Fibroblast of skin of abdomen (primary cell): Measurements from ENCODE around the gene MRPS18A.
A peak's percentile ranks its signal among the peaks of the same experiment; 100 is the strongest.
"Not testable (repeated sequence)": the region's sequence is repeated elsewhere in the genome, so short reads cannot be mapped to it uniquely, and the experiment has no call there.

Source experiments
- DNase-seq: peaks from one replicate; pipeline ENCODE4 v3.0.0-alpha.2; 2013

MRPS18A gene

DNA sequence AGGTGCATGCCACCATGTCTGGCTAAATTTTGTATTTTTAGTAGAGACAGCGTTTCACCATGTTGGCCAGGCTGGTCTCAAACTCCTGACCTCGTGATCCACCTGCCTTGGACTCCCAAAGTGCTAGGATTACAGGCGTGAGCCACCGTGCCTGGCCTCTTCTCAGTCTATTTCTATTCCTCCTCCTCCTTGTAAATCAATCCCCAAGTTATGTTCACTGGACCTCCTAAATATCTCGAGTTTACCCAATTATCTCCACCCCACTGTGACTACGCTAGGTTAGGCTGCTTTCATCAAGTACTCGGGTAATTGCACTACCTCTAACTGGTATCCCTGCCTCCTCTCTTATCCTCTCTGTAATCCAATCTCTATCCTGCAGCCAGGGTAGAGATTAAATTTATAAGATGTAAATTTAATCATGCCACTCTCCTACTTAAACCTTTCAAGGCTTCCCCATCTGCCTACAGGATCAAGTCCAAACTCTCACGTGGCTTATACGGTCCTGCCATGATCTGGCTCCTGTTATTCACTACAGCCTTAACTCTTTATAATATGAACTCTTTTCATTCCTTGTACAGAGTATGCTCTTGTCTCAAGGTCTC lies 52.8 kb downstream of the MRPS18A start:
- DNase-seq = no peak

DNA sequence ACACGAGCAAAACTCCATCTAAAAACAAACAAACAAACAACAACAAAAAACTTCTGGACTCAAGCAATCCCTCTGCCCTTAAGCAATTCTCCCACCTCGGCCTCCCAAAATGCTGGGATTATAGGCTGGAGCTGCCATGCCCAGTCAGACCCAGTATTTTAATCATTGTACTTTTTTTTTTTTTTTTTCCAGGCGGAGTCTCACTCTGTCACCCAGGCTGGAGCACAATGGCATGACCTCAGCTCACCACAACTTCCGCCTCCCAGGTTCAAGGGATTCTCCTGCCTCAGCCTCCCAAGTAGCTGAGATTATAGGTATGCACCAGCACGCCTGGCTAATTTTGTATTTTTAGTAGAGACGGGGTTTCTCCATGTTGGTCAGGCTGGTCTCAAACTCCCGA lies 54.6 kb downstream of the MRPS18A start:
- not testable (repeated sequence) for DNase-seq

DNA sequence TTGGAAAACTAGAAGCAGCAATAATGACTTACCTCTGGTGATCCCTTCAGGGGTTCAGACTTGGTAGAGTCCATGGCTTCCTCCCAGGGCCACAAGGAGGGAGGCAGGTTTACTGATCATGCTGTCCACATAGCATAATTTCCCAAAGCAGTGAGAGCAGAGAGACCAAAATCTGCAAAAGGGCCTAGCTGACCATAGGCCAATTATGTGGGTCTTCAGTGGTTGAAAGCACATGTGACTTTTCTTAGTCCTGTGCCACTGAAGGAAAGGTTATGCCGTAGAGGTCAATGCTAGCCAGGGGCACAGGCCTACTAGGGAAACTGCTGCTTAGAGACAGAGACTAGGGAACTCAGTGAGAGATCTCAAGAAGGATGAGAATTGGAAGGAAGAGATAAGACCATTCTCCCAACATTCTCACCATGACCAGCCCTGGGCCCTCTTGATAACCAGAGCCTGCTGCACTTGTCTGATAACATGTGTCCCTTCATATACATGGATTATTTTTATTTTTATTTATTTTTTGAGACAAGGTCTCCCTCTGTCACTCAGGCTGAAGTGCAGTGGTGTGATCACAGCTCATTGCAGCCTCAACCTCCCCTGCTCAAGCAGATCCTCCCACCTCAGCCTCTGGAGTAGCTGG lies 56.5 kb downstream of the MRPS18A start:
- DNase-seq = no peak

DNA sequence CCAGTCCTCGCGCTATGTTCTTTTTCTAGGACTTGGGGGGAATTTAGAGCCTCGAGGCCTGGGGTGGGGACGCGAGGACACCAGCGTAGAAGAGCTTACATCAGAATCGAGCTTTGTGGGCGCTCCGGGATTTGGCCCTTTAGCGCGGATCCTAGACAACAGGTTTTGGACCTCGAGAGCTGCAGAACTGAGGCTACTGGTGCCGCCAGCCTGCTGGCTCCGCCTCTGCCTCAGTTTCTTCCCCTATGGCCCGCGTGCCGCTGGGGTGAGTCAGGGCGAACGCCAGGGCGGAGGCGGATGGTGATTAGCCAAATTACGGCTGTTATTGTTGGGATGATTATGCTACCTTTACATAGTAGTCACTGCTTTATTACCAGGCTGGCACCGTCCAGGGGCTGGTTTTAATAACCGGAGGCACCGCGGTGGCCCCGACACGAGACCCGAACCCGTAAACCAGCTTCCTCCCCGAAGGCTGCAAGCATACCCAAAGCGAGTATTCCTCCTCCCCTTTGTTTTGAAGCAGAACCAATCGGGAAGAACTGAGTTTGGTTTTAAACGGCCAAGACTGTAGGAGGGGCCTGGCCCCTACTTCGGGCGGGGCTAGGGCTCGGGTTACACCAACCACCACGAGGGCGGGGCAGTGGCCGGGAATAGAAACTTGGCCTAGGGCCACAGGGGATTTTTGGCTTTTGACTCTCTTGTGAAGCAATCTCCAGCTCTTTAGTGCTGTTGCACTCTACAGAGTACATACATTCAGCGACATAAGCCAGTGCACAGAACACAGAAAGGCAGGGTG lies 57.9 kb downstream of the MRPS18A start:
- peak; percentile 99 for DNase-seq

DNA sequence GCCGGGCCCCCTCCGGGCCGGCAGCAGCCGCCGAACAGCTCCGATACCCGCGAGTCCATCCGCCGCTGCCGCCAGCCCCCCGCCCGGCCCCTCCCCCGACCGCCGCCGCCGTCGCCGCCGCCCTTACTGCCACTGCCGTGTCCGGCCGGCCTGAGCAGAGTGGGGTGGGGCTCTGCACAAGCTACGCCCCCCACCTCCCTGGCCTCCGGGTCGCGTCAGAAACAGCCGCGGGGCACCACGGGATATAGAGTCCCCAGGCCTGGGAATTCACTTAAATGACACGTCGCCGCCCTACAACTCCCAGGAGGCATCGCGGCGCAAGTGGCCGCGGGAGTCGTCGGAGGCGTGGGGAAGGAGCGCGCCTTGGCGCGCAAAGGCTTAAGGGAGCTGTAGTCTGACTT lies 58.5 kb downstream of the MRPS18A start, which contains the start of gene GTPBP2:
Gene GTPBP2 (minus strand): TSS at position 161 of the 401 bp plus-strand sequence. CDS start 102 bp downstream, at position 59.
- DNase-seq = peak; percentile 99

DNA sequence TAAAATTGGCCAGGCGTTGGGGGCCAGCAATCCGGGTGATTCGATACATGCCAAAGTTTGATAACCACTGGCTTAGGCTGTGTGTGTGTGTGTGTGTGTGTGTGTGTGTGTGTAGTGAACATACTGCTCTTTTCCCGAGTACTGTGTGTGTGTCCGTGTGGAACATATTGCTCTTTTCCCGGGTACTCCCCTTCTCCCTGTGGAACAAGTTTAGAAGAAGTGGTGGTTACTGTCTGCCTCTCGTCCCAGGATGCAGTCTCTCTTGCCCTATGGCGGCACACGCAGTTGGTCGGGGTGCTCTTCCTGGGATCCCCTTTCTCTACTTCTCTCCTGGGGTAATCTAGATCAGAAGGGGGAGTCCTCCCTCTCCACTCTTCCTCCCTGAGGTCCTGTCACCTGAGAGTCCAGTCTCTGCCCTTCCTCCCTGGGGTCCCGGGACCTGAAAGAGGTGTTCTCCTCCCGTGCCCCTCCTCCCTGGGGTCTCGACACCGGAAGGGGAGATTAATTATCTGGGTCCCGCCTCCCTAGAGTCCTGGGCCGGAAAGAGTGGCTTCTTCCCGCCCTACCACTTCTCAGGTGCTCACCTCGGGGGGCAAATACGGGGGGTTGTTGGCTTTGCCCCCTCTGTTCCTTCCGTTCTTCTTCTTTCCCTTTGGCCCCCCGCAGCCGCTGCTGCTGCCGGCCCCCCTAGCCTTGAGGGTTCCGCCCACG lies 59.0 kb downstream of the MRPS18A start:
- peak; percentile 56 for DNase-seq

DNA sequence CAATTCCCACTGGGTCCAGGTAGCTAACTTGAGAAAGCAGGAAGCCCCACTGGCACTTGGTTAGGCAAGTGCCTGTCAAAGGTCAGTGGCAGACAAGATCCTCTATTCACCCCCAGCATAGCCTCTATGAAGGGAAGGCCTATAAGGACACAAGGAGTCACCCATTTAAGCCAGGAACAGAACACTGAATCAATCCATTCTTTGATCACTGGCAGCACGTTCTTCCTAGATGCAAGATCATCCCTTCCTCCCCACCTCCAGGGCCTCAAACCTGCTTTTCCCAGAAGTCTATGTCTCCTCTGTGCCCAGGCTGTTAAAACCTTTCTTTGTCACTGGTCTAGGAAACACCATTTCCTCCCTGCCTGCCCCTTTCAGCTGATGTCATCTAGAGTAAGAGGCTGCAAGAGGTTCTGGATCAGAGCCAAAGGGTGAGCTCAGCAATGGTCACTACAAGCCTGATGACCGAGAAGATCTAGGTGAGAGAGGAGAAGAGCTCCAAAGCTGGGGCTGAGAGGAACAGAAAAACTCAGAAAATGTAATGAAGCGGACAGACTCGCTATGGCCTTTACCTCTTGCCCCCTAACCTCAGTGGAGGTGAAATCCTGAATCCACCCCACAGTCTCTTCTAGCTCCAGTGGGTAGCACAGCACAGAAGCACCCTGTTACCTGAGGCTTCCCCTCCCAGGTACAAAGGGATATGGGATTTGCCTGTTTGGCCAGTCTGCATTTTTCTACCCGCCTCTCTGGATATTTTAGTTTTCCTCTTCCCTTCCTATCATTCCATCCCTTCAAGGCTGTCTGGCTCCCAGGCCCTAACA lies 60.4 kb downstream of the MRPS18A start:
- peak; percentile 95 for DNase-seq

DNA sequence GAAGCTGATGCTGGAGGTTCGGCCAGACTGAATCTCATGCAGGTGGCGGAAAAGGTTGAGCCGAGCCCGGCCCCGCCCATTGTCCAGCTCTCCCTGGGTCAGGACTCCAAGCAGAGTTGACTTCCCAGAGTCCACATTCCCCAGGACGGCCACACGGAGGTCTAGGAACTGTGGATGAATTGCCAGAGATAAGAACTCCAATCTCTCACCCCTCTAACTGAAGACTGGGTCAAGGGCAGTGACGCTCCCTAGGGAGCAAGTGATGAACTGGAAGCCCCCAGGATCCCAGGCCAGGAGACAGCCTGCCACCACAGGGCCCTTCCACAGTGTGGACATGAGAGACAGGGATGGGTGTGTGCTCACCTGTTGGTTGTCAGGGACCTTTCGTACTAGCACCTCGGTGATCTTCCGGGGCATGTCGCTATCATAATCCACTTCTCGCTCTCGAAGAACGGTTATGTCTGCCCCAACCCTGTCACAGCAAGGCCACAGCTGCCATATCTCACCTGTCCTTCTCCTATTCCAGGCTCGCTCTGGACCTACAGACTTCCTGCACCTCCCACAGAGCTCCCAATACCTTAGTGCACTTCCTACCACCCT lies 62.1 kb downstream of the MRPS18A start:
- no peak for DNase-seq

DNA sequence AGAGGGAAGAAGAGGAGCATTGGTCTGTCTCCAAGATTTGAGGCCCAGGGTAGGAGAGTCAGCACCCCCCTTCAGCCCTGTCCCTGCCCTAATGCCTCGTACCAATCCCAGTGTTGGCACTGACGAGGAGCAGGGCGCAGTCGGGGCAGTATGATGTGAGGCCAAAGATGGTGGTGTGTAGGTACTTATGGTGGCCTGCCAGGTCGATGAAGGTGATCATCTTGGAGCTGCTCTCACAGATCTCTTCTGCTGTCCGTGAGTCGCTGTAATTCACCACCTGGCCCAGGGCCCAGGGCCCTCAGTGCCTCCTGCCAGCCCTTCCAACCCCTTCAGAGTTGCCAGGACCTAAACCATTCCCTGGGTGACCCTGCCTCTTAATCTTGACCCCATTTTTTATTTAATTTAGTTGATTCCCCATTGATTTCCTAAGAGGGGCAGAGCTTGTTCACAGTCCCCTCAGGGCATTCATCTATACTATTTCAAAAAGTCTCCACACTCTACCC lies 62.8 kb downstream of the MRPS18A start:
- no peak for DNase-seq

DNA sequence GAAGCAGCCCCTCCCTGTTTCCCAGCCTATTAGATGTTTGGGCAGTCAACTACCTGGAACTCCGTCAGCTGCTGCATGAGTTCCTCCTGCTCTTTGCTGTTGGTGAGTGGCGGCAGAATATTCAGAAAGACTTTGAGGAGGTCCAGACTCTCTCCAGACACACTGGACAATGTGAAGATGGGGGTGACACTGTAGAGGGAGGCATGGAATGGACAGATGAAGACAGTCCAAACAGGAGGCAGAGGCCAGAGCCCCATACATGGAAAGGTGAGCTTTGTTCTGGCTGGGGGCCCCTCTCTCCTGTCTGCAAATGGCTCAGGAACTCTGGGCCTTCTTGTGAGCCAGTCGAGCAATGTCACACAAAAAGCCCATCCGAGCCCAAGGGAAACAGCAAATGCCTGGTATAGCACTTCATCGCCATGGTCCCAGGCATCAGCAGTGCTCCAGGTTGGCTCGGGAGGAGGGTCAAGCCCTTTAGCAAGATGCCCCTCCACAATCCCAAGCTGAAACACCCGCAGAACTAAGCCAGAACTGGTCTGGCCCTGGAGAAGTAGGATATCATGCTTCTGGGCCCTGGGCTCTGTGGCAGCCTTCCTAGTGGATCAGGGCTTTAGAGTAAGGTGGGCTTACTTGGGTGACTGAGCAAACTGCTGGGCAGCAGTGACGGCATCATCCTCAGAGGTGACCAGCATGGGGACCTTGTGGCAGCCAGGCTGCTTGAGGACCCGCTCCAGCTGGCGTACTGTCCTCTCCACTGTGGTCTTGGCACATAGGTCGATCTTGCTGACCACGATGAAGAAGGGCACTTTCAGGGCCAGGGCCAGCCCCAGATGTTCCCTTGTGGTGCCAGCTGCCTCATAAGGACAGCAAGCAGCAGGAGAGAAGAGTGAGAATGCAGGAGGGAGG lies 63.5 kb downstream of the MRPS18A start:
- no peak for DNase-seq

DNA sequence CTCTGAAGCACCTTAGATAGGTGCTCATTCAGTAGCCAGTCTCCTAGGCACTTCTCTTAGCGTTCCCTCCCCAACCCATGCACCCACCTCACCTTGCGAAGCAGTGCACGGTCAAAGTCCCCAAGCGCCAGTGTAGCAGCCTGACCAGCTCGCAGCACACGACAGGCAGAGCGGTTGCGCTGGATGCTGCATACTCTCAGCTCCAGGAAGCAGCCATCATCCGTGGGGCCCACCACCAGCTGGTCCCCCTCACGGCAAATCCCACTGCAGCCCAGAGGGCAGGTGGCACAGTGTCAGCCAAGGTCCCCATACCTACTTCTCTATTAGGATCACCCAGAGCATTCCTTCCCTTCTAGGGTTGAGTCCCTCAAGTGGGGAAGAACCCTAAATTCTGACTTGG lies 65.0 kb downstream of the MRPS18A start:
- DNase-seq = no peak

DNA sequence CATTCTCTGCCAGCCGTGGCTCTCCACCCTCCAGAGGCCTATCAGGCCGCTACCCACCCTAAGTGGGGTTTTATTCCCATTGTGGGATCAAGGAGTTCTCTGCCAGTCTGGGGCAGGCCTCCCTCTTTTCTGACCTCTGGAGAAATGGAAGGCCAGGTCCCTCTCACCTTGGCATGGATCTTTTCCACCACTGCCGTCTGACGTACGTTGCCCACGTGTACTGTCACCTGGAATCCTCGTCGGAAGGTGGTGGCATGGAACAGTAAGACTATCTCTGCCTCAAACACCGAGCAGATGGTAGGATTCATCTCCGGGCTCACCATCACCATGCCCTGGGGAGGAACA lies 65.8 kb downstream of the MRPS18A start:
- DNase-seq = no peak
